ENCODE results near the gene NAA38.

Gene NAA38

GRCh38 chr17:7839190-7839875 is 18.0 kb downstream of the NAA38 start:
- no peak for DNase-seq

- no peak for DNase-seq
These were observed 19.0 kb downstream of the NAA38 start for GRCh38 chr17:7838090-7839075.

- DNase-seq = no peak
These were observed 19.8 kb downstream of the NAA38 start for GRCh38 chr17:7837408-7838088.

- DNase-seq = peak; percentile 65
These were observed 20.6 kb downstream of the NAA38 start for GRCh38 chr17:7836596-7837407.

GRCh38 chr17:7835814-7836595 is 21.4 kb downstream of the NAA38 start:
- no peak for DNase-seq

GRCh38 chr17:7834957-7835813 is 22.2 kb downstream of the NAA38 start:
- DNase-seq = peak; percentile 78

- DNase-seq = no peak
These were observed 22.8 kb downstream of the NAA38 start for GRCh38 chr17:7834542-7834956.

- DNase-seq = peak; percentile 76
These were observed 23.4 kb downstream of the NAA38 start, which contains the start of gene KDM6B for GRCh38 chr17:7833795-7834541. Gene KDM6B, plus strand, starts transcription at chr17:7834217. Its CDS starts 11,338 bp downstream, at chr17:7845555.

- no peak for DNase-seq
These were observed 24.2 kb downstream of the NAA38 start for GRCh38 chr17:7833011-7833794.

- DNase-seq = no peak
These were observed 24.9 kb downstream of the NAA38 start for GRCh38 chr17:7832431-7832830.

- DNase-seq = no peak
These were observed 26.1 kb downstream of the NAA38 start for GRCh38 chr17:7831233-7831632.

GRCh38 chr17:7830616-7831015 is 26.7 kb downstream of the NAA38 start:
- DNase-seq = no peak

- no peak for DNase-seq
These were observed 32.0 kb downstream of the NAA38 start for GRCh38 chr17:7825206-7825990.

GRCh38 chr17:7824021-7824924 is 33.1 kb downstream of the NAA38 start:
- DNase-seq = no peak

GRCh38 chr17:7823581-7824001 is 33.8 kb downstream of the NAA38 start:
- no peak for DNase-seq

- DNase-seq = no peak
These were observed 35.2 kb downstream of the NAA38 start for GRCh38 chr17:7822126-7822525.

GRCh38 chr17:7820231-7820630 is 37.1 kb downstream of the NAA38 start:
- no peak for DNase-seq

Measured in 8988T (cell line).